CD4-positive, alpha-beta T cell treated with Interleukin-15 for 4 hours (primary cell): ENCODE data around the gene BIN1.

Experiments
- DNase-seq: peaks from one replicate; pipeline ENCODE4 v3.0.0-alpha.2; 2020; ENCODE audit warnings: low spot score

The BIN1 gene

DNA sequence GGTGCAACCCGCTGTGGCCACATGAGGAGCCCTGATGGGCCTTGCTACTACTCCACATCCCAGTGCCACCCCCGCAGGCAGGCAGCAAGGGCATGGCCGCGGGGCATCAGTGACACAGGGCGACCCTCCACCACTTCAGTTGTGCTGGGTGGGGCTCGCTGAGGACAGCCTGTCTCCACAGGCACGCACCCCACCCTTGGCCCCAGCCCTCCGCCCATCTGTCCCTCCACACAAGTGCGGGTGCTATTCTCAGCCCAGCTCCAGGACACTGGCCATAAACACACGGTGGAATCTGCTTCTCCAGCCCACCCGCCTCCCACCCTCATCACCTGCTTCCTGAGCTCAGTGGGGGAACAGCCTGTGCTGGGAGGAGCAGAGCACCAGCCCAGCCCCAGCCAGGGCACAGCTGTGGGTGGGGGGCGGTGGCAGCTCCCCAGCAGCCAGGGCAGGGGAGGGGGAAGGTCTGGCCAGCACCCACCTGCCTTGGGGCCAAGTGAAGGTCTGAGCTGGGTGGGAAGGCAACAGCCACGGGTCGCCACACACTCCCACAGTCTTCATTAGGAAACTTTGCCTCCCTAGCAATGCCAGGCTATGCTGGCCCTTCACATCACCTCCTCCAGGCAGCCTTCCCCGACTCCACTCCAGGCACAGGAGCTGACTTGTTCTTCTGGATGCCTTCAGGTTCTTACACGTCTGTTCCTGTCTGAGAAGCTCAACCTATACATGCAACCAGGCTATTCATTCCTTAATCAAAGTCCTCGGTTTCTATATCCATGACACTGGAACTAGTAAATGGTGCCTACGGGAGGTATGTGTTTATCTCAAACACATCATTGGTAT lies 16.5 kb downstream of the BIN1 start:
- no peak for DNase-seq

DNA sequence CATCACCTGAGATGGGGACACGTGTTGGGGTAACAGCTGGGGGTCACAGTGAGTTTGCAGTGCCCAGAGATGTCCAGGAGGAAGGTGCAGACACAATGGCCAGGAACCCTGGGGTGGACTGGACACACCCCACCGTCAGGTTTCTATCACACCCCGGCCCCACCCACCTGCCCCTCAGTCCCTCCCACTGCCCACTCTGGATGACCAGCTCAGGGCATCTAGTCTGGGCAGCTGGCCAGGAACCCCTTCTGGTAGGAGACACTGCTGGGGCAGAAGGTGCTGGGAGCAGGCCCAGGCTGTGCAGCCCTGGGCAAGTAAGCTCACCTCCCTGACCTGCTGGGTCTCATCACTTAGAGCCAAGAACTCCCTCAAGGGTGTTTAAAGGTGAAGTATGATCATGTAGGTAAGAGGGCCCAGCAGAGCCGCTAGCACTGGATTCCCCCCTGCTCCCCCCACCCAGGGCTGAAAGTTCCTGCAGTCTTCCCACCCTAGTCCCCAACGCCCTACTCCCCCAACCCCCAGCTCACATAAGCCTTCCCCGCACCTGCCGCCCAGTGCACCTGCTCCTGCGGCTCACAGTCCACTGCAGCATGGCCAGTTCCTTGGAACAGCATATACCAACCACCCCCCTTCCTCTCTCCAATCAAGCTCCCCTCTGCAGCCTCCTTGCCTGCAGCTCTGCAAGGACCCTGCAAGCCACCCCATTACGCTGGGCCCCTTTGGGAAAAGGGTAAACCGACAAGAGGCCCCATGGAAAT lies 17.3 kb downstream of the BIN1 start:
- DNase-seq = no peak

DNA sequence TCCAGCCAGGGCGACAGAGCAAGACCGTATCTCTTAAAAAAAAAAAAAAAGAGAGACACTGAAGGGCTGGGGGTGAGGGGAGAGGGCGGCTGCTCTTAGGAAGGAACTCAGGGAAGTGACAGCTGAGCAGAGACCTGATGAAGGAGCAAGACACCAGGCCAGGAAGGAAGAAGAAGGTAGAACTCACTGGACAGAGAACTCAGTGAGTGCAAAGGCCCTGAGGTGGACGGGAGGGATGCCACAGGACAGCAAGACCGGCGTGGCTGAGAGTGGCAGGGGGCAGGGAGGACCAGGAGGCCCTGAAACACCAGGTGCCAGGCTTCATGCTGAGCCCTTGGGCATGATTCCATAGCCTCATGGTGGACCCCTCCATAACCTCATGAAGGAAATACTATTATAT lies 18.2 kb downstream of the BIN1 start:
- DNase-seq = no peak

DNA sequence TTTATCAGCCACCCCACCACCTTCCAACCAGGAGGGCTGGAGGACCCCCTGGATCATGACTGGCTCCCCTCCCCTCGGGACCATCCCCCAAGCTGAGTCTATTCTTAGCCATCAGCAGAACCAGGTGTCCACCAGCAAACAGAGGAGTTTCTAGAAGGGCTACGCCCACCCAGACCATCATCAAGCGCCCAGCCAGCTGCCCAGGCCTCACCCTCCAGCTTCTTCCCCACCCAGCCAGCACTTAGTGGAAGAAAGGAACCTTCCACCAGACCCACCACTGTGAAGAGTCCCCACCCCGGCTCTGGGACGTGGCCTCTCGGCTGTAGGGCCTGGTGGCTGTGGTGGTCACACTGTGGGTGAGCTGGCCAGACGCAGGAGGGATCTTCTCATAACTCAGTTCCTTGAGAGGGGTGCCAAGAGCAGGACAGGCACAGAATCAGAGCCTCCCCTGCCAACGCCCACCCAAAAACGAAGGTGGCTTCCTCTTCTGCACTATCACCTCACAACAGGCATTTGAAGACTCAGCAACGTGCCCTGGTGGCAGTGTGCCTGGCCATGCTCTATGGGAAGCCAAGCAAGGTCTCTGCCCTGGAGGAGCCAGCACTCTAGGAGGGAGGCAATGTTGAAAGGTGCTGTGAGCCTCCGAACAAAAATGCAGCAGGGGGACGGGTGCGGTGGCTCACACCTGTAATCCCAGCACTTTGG lies 19.0 kb downstream of the BIN1 start:
- DNase-seq = no peak

DNA sequence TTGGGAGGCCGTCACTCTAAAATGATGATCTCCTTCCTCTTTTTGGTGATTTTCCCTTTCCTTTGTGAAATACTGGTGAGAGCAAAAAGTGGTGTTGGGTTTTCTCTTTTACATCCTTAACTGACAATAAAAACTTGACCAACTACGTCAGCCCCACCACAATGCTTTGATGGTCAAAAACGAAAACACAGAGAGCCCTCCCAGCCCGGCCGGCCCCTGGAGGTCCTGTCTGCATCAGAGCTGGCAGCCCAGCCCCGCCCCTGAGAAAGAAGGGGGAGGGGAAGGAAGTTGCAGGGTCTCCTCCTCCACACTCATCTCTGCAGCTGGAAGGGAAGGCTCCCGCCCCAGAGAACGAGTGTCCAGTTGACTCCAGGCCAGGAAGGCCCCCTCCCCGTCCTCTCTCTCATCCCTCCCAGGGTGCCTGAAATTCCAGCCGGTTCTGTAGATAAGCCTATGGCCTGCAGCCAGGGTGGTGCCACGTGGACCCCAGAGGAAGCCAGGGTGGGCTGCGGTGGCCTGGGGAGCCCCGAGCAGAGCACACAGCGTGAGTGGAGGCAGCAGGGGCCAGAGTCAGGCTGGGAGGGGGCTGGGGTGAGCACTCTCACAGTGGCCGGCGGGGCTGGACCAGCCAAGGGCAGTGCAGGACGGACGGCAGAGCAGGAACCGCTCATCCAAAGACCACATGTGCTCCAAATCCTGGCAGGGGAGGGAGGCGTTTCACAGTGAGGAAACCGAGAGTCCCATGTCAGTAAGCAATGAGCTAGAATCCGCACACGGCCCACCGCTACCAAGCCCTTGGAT lies 19.8 kb downstream of the BIN1 start:
- no peak for DNase-seq

DNA sequence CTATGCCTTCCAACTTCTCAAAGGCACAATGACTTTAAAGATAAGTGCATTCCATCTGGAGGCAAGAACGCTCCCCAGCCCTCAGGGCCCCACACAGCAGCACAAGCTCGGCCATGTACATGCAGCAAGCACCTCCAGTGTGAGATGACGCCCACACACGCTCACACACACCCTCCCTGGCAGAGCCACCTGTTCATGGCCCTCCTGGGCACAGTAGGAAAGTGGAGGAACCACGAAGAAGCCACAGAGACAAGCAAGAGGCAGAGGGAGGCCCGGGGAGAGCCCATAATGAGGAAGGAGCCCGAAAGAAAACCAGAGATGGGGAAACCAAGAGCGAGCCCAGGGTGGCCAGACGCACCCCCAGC lies 21.7 kb downstream of the BIN1 start:
- DNase-seq = no peak

DNA sequence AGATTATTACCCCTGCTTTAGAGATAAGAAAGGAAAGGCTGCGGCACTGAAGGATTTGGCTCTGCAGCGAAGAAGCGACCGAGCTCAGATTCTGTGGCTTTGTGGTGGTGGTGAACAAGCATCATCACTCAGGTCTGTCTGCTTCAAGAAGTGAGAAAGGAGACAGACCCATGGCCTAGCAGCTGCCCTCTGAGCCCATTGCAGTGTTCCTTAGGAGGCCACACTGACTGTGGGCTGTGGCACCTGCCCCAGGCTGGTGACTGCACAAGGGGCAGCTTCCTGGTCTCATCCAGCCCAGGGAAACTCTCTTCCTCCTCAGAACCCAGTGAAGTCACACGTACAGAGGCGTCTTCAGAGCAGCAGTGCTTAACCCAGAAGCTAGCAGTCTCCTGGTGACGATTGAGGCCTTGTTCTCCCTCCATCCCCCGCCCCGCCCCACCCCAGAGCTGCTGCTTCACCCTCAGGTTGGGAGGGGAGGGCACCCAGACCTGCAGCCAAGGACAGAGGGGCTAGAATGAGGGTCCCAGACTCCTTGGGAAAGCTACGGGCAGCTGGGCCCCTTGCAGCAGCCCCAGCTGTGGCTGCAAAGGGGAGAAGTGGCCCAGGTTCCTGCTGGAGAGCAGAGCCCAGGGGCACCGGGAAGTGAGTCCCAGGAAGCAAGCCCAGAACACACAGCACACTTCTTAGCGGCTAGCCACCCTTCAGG lies 22.2 kb downstream of the BIN1 start:
- DNase-seq = peak; percentile 49

DNA sequence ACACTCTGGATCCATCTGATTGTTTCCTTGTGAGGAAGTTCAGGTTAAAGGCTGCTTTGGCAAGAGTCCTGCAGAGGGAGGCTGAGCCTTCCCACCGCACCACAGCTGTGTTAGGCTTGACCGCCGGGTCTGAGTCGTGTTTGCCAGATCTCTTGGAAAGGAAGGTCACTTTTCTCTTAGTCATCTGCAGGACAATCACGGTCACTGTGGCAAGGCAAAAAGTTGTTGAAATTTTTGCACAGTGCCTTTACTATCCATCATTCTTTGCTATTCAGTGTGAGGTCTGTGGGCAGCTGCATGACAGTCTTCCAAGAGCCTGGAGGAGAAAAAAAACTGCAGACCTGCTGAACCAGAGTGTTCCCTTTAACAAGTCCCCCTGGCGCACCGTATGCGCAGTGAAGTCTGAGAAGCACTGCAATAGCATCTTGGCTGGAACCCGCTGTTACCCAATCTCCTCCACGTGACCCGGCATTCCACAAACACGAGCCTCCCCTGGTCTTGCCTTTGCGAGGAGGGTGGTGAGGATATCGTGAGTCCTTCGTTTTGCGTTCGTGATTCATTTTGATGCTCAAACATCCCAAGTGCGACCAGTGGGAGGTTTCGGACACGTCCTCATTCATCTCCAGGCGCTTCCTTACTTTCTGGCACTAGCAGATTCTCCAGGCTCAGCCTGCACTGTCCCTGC lies 23.0 kb downstream of the BIN1 start:
- no peak for DNase-seq

DNA sequence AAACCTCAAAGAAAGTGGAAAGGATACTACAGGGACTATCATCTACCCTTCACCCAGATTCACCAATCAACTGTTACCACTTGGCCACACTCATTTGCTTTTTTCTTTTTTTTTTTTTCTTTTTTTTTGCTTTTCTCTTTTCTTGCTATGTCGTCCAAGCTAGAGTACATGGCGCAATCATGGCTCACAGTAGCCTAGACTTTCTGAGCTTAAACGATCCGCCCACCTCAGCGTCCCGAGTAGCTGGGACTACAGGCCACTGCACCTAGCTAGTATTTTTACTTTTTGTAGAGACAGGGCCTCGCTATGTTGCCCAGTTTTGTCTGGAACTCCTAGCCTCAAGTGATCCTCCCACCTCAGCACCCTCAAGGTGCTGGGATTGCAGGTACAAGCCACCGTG lies 24.0 kb downstream of the BIN1 start:
- no peak for DNase-seq

DNA sequence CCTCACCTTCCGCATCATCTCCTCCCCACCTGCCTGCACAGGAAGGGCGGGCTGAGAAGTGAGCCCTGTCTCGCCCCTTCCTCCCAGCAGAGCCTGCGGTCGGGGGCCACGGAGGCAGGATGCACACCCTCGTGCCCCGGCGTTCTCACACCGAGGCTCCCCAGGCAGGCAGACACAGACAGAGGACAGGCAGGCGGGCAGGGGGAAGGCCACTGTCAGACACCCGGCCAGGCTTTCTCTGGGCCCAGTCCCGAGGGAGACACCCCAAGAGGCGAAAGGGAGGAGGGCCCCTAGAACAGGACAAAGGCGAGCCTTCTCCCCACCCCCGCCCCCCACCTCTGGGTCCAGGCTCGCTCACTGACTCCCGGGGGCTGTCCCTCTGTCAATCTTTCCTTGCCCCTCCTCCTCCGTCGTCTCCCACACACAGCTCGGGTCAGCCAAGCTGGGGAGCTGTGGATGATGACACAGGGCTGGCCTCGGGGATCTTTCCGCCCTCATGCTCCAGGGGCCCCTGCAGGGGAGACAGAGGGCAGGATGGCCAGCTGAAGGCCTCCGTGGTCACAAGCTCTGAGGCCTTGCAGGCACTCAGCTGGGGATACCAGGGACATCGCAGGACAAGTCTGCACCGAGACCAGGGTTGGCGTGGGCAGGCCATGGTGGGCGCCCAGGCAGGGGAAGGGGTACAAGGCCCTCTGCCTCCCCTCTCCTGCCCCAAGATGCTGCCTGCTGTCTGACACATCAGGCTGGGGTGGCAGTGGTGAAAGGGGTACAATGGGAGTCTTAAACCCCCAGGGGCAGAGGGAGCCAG lies 24.9 kb downstream of the BIN1 start:
- DNase-seq = peak; percentile 82

DNA sequence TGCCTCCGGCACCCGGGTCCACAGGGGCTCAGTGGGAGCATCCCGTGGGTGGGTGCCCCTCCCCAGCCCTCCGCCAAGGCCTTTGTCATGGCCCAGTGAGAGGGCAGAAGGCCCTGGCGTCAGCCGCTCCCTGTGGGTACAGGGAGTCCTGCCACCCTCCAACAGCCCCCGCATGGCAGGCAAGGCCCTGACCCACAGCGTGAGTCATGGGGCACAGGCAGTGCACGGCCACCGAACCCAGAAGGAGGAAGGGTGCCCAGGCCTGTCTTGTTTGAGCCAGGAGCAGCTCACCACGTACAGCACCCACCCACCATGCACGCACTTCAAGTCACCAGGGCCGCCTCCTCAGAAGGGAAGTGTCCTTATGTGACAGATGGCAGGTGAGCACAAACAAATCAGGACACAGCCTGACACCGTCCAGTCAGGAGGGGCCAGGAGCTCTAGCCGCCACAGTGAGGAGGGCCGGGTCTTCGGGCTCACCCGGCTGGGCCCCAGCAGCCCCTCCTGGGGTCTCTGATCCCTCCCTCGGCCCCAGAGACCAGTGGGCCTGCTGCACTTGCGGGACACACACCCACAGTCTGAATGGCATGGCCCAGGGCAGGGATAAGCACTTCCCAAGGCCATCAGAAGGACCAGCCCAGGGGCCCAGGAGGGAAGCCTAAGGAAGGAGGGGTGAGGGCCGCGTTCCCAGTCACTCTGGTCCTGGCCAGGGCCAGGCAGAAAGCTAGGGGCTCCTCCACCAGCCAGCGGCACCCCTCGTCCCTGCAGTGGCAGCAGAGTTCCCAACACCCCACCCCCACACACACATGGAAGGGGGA lies 25.8 kb downstream of the BIN1 start:
- DNase-seq = peak; percentile 55

DNA sequence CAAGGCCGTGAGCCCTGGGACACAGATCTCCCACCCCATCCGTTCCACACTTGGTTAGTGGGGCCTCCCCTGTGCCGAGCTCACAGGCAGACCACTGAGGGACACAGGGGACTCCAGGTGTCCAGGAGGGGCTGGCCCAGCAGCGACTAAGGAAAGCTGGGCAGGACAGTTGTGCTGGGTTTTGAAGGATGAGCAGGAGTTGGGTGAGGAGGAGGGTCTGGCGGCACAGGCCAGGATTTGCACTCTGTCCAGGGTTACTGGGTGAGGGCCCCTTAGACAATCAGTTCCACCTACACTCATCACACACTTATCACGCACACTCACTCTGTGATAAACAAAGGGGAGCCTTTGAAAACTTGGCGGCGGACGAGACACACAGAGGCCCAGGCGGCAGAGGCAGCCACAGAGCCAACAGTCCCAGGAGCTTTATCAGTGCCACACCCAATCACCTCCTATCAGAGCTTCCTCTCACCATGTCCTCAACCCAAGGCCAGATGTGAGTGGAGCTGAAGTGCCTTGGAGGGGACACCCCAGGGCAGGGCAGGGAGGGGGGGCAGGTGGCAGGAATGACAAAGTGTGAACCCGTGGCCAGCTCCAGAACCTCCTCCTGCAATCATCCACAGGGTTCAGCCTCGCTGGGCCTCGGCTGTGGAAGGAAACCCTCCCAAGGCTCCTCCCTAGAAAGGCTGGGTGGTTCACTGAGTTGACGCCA lies 26.6 kb downstream of the BIN1 start:
- peak; percentile 65 for DNase-seq

DNA sequence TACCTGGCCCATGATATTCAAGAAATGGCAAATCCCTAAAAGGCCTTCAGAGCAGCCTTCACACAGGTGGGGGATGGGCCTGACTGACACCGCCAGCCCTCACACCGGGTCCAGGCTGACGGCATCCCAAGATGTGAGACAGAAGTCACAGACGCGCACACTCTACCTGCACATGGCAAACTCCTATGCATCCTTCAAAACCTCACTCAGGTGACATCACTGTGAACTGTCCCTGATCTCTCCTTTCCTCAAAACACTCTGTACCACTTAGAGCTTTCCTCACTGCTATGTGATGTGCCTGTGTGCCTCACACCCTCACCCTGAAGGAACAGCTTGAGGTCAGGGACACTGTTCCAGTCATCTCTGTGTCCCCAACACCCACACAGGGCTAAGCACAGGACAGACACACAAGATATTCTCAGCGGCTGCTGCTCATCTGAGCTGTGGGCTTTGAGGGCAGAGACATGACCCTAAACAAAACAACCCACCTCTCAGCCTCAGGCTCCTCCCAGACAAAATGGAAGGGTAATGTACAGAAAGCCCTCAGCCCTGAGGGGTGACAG lies 27.5 kb downstream of the BIN1 start:
- DNase-seq = no peak

DNA sequence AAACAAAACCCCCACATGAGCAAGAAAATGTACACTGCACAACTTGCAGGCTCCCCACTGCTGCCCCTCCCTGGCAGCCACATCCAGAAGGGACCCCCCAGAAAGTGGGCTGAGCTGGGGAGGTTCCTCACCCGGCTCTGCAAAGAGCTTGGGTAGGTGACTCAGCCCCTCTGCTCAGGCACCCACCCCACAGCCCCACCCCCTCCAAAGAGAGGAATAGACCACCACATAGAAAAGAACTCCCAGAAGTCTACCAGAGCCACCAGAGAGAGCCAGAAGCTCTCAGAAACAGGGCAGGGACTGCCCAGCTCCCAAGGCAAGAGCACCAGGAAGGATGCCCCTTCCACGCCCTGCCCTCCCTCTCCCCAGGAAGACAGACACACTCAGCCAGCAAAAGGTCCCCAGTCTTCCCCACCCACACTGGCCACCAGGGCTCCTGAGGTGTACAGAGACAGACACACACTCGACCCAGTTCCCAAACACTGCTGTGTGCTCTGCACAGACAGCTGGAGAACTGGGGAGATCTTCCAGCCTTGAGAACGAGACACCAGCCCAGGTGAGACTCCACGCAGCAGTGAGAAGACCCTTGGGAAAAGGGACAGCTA lies 28.2 kb downstream of the BIN1 start:
- DNase-seq = no peak

DNA sequence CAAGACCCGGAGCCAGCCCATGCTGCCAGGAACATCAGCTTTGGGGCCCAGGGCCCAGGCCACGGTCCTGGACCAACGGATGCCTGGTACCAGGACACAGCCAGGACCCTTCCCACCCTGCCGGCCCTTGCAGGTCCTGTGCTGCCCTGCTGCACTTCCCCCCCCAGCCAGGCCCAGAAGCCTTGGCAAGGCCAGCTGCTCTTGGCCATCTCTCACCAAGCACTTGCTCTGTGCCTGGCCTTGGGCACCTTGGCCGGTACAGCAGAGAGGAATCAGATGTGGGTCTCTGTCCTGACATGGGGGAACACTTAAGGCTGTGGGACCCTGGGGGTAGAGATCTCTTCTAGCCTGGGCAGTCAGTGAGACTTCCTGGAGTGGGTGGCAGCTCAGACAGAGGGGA lies 28.9 kb downstream of the BIN1 start:
- DNase-seq = no peak

DNA sequence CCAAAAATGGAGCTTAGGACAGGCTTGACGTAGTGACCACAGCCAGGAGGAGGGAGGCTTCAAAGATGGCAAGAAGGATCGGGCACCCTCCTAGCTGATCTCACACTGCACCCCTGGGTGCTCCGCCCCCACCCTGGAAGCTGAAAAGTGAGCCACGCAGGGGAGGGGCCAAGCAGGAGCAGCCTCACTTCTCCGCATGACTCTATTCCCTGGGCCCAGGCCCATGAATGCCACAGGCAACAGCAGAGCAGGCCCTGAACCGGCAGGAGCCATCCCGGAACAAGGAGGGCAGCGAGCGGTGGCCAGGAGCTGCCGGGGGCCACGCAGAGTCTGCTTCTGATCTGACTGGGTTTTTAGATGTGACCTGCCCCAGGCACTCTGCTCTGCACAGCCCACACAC lies 30.0 kb downstream of the BIN1 start:
- no peak for DNase-seq

DNA sequence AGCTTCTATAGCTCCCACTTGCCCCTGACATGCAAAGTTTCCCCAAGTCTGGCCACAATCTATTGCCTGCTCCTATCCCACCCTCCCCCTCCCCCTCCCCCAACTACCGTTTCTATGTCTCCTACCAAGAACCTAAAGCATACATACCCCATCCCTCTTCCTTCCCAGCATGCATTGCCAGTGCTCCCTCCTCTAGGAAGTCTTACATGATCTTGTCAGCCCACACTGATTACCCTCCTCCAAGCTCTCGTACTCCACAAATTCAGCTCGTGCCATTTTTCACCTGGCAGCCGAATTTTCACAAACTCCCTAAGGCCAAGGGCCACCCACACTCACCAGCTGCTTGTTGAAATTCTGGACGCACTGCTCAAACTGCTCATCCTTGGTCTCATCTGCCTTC lies 30.7 kb downstream of the BIN1 start:
- no peak for DNase-seq

DNA sequence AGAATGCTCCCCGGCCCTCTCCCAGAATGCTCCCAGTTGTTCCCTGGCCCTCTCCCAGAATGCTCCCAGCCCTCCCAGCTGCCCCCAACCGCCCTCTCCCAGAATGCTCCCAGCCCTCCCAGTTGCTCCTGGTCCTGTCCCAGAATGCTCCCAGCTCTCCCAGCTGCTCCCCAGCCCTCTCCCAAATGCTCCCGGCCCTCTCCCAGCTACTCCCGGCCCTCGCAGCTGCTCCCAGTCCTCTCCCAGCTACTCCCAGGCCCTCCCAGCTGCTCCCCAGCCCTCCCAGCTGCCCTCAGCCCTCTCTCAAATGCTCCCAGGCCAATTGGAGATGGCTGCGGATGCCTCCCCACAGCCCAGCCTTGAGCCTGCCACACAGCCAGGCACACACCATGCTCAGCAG lies 31.1 kb downstream of the BIN1 start:
- no peak for DNase-seq
